ENCODE results near the gene RSU1. TPM values are rescaled to one million over a fixed set of nuclear protein-coding genes. Genes with fewer than 3 reads are reported as not detected.

The RSU1 gene
- total RNA-seq, 1 donor from 2014 or later: 77.8 TPM

- H3K27me3 ChIP-seq: no peaks in the 10 kb centered on the region
Observed at GRCh38 chr10:16848562-16849154, 31.4 kb upstream of the RSU1 start.

GRCh38 chr10:16847644-16848043, 30.4 kb upstream of the RSU1 start:
- TF ChIP-seq CTCF (IDR thresholded peaks at IDR 0.05): no peak
- no peak overlapping the region for H3K27ac ChIP-seq
- intact Hi-C loops (cut with DNase I): no loop called here

More at GRCh38 chr10:16848562-16849154, 31.4 kb upstream of the RSU1 start:
- DNase-seq (no peak), ATAC-seq (no peak)
- Histone ChIP-seq H3K36me3 (no peaks in the 10 kb centered on the region), H3K9me3 (no peaks in the 10 kb centered on the region), H3K27ac (no peak overlapping the region), H3K4me1 (no peaks in the 10 kb centered on the region), H3K4me3 (no peak overlapping the region)
- TF ChIP-seq CTCF (IDR thresholded peaks at IDR 0.05): no peak
- intact Hi-C loops (cut with DNase I): no loop called here

GRCh38 chr10:16845248-16845647, 28.0 kb upstream of the RSU1 start:
- intact Hi-C loops (cut with DNase I): no loop called here
- Histone ChIP-seq H3K4me3 (no peak overlapping the region), H3K9me3 (no peaks in the 10 kb centered on the region), H3K36me3 (no peaks in the 10 kb centered on the region), H3K27ac (no peak overlapping the region), H3K27me3 (no peaks in the 10 kb centered on the region), H3K4me1 (no peaks in the 10 kb centered on the region)
- no peak for TF ChIP-seq CTCF (IDR thresholded peaks at IDR 0.05)
- ATAC-seq (no peak), DNase-seq (no peak)

More at GRCh38 chr10:16847644-16848043, 30.4 kb upstream of the RSU1 start:
- DNase-seq (no peak), ATAC-seq (no peak)
- no peaks in the 10 kb centered on the region for H3K27me3 ChIP-seq
- no peaks in the 10 kb centered on the region for H3K4me1 ChIP-seq
- H3K4me3 ChIP-seq: no peak overlapping the region
- H3K9me3 ChIP-seq: no peaks in the 10 kb centered on the region
- no peaks in the 10 kb centered on the region for H3K36me3 ChIP-seq

GRCh38 chr10:16843252-16843870, 26.1 kb upstream of the RSU1 start:
- H3K27me3 ChIP-seq: no peaks in the 10 kb centered on the region
- no peaks in the 10 kb centered on the region for H3K4me1 ChIP-seq
- peak; percentile 90 for ATAC-seq
- no peaks in the 10 kb centered on the region for H3K9me3 ChIP-seq
- TF ChIP-seq CTCF (IDR thresholded peaks at IDR 0.05): peak; percentile 70
- intact Hi-C loops (cut with DNase I): loop anchor here (5.0 kb wide), 1 partner anchor 409 kb away; no protein-coding TSS in a partner anchor
- no peak overlapping the region for H3K27ac ChIP-seq
- no peaks in the 10 kb centered on the region for H3K36me3 ChIP-seq
- no peak overlapping the region for H3K4me3 ChIP-seq
- DNase-seq: no peak

GRCh38 chr10:16835228-16835627, 18.0 kb upstream of the RSU1 start:
- Histone ChIP-seq H3K36me3 (no peaks in the 10 kb centered on the region), H3K4me3 (no peak overlapping the region), H3K27me3 (no peaks in the 10 kb centered on the region), H3K9me3 (no peaks in the 10 kb centered on the region), H3K27ac (no peak overlapping the region), H3K4me1 (no peaks in the 10 kb centered on the region)
- no peak for DNase-seq
- ATAC-seq: no peak
- no peak for TF ChIP-seq CTCF (IDR thresholded peaks at IDR 0.05)
- intact Hi-C loops (cut with DNase I): no loop called here

Data from upper lobe of right lung (tissue), 1 donor.